Coronary artery (tissue), 2 donors: ENCODE results near the gene GDF2.

Experiments
- DNase-seq: peaks from one replicate; pipeline ENCODE4 v3.0.0-alpha.2; 2017; ENCODE audit warnings: low spot score
- H3K27ac ChIP-seq, 2 donors: fragments of 200-600 bp; sonication (generic); one replicate each; pipeline ENCODE4 v1.5.1; 2016 to 2019
- H3K4me3 ChIP-seq: fragments of 200-600 bp; sonication (generic); 2 replicates; pipeline ENCODE4 v1.5.1; 2016; ENCODE audit warnings: mild to moderate bottlenecking, moderate library complexity
- TF ChIP-seq, protein P1 (sequence below): fragments of 200-600 bp; sonication (generic); IDR thresholded peaks from one replicate; pipeline ENCODE4 v1.5.1; 2019; ENCODE audit warnings: antibody characterized with exemption

The GDF2 gene

DNA sequence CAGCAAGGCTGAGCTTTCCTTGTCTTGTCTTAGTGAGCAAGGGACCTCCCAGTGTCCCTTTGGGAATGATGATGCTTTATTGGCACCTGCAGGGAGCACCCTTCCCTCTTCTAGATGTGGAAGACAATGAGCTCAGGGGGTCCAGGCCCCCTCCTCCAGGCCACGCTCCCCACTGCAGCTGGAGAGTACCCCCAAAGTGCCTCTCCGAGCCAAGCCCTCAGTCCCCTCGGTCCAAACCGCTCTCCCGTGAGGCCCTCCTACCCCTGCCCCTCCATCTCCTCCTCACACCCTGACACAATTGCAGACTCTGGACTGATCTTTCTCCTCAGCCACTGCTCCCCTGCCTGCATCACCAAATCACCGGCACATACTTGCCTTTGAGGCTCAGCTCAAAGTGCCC, 42.7 kb downstream of the GDF2 start:
- peak; percentile 57 for DNase-seq
- no peak overlapping the region for H3K27ac ChIP-seq
- H3K4me3 ChIP-seq, result no peak overlapping the region
- TF ChIP-seq, protein P1, sequence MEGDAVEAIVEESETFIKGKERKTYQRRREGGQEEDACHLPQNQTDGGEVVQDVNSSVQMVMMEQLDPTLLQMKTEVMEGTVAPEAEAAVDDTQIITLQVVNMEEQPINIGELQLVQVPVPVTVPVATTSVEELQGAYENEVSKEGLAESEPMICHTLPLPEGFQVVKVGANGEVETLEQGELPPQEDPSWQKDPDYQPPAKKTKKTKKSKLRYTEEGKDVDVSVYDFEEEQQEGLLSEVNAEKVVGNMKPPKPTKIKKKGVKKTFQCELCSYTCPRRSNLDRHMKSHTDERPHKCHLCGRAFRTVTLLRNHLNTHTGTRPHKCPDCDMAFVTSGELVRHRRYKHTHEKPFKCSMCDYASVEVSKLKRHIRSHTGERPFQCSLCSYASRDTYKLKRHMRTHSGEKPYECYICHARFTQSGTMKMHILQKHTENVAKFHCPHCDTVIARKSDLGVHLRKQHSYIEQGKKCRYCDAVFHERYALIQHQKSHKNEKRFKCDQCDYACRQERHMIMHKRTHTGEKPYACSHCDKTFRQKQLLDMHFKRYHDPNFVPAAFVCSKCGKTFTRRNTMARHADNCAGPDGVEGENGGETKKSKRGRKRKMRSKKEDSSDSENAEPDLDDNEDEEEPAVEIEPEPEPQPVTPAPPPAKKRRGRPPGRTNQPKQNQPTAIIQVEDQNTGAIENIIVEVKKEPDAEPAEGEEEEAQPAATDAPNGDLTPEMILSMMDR, result no peak

DNA sequence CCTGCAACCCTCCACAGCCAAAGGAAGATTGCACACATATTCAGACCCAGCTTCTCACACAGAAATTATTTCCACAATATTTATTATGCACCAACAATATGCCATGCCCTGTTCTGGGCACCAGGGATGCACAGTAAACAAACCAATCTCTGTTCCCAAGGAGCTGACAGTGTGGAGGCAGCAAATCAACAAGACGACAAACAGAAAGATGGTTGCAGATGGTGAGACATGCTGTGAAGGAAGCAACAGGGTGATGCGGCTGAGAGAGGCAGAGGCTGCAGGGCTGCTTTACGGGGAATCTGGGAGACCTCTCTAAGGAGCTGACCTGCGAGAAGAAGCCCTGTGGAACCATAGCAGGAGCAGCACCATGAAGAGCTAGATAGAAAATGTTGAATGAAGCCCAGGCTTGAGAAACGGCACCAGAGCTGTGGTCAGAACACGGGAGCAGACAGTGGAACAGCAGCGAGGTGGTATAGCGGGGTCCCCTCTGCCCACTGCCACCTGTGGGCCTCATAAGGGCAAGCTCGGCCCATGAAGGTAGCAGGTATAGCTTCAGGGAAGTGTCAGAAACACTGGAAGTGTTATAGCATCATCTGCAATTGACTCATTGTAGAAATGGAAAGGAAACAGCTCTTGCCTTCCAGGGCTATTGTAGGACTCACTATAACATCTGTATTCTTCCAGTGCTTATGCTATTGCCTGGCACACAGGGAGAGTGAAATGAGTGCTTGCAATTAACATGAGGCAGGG, 43.4 kb downstream of the GDF2 start:
- no peak overlapping the region for H3K27ac ChIP-seq
- DNase-seq, result peak; percentile 38
- TF ChIP-seq, protein P1, result no peak
- H3K4me3 ChIP-seq, result no peak overlapping the region

DNA sequence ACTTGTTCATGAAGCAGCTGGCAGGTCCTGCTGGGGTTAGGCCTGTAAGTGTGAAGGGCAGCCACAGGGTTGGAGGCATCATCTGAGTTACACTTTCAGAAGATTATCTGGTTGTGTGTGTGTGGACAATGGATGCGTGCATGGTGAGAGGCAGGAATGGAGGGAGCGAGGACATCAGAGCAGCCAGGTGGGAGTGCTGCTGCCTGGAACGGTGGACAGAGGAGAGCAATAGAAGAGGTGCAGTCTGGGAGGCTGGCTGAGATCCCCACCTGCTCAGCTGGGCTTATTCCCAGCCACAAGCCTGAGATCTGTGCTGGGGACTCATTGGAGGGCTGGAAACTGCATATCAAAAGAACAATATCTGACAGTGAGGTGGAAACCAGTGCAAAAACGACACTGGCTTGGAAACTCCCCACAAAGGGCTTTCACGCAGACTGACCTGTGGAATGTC, 44.0 kb downstream of the GDF2 start:
- Histone ChIP-seq H3K27ac (no peak overlapping the region), H3K4me3 (no peak overlapping the region)
- TF ChIP-seq, protein P1, result no peak
- DNase-seq, result peak; percentile 50

DNA sequence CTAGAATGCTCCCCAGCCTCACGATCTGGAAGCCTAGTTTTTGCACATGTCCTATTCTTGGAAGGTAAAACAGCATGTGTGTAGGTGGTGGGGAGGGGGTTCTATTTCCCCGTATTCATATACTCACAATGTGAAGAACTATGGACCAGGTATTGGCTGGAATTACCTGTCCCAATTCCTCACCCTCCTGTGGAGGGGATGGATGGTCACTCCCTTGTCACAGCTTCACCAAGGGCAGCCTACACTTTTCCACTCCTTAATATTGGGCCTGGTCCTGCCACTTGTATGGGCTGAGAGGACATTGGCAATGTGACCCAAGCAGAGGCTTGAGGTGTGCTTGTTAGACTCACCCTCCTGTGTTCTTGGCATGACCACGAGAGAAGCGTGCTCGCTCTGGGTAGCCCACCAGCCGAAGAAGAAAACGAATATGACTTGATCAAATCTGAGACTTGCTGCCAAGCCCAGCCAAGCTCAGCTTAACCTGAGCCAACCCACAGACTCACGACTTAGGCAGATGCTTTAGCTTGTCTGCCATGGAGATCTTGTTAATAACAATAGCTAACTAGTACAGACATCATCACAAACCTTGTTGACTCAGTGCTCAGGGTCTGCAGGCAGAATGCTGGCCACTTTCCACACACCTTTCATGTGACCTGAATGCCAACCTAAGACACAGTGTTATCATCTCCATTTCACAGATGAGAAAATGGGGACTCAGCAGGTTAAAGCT, 44.6 kb downstream of the GDF2 start:
- H3K4me3 ChIP-seq, result no peak overlapping the region
- peak; percentile 33 for DNase-seq

DNA sequence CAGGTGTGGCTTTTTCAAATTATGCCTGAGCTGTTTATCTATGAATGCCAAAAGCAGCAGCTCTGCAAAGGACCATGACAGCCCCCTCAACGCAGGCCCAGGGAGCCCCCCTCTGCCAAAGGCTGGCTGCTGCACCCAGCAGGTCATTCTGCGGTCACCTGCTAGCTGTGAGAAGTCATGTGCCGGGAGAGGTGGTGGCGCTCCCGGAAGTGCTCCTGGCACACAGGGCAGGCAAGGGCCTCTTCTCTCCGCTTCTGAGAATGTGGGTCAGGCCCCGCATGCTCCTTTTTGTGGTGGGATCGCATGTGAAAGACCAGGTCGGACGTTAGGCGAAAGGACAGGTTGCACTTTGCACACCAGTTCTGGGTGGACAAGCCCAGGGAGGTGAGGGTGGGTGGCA, 45.4 kb downstream of the GDF2 start:
- peak; percentile 49 for DNase-seq
- Histone ChIP-seq H3K4me3 (no peak overlapping the region), H3K27ac (no peak overlapping the region)
- TF ChIP-seq, protein P1, result no peak

More for the DNA sequence above, 44.6 kb downstream of the GDF2 start:
- TF ChIP-seq, protein P1, result no peak
- no peak overlapping the region for H3K27ac ChIP-seq

DNA sequence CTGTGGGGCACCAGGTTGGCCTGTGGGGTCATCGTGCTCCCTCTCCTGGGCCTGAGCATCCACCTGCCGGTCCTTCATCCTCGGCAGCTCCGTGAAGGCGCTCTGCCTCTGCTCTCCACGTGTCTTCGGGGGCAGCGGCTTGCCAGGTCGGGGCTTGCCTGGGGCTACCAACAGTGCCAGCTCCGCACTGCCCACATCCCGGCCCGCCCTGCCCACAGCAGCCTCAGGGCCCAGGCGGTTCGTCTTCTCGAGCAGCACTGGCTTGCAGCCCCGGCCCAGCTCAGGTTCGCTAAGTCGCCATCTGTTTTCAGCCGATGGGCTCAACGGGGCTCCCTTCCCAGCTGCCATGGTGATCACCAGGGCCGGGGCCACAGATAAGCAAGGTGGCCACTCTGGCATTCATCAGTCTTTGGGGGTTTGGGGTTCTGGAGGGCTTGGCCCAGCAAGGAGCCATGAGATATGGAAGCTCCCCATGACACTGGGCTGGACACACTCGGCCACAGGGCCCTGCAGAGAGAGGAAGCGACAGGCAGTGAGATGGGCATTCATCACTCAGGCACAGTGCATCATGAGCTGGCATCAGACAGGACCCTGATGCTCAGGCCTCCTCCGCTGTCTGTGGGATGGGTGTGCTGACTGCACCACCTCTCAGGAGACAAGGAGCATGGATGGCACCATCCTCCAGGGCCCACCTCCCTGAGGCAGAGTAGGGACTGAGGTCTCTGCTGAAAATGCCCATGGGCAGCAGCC, 46.4 kb downstream of the GDF2 start:
- DNase-seq, result peak; percentile 54
- H3K4me3 ChIP-seq, result no peak overlapping the region
- TF ChIP-seq, protein P1, result no peak
- H3K27ac ChIP-seq, result no peak overlapping the region
